ENCODE measurements around the gene CHST13. TPM values are rescaled to one million over a fixed set of nuclear protein-coding genes. Genes with fewer than 3 reads are reported as not detected.

Gene CHST13
- total RNA-seq, 2 experiments from 2014 or later: not detected

DNA sequence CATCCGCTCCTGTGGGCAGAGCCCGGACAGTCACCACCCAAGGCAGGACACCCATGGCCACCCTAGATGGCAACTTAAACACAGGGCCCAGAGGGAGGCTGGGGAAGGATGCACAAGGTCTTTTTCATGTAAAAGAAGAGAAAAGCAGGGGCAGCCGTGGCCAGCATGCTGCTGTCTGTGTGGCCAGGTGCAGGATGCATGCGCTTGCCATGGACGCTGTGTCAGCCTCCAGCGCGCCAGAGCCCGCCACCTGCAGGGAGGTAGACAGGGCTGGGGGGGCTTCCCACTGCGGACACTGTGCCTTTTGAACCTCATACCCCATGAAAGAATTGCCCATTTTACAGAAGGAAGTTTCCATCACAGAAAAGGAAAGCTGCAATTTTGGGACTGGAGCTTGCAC lies 24.6 kb upstream of the CHST13 start:
- ChIA-PET CTCF (no interaction called here), POLR2A (no interaction called here)
- no peaks in the 10 kb centered on the region for H3K4me1 ChIP-seq (ENCODE audit: insufficient read depth, low read length)
- H3K27me3 ChIP-seq (ENCODE audit: control insufficient read depth in 1 of 2, insufficient read depth in 2 of 2, low read length in 2 of 2): no peaks in the 10 kb centered on the region
- no peak overlapping the region for H3K4me3 Mint-ChIP-seq
- no peaks in the 10 kb centered on the region for H3K9me3 Mint-ChIP-seq
- no peaks in the 10 kb centered on the region for H3K27me3 Mint-ChIP-seq
- H3K27ac ChIP-seq (ENCODE audit: low read depth in 1 of 2, low read length in 2 of 2): no peak overlapping the region
- no peak overlapping the region for H3K4me3 ChIP-seq (ENCODE audit: low read length)
- H3K9me3 ChIP-seq (ENCODE audit: control insufficient read depth in 1 of 2, insufficient read depth in 1 of 2, low read length in 2 of 2): no peaks in the 10 kb centered on the region
- no peaks in the 10 kb centered on the region for H3K36me3 Mint-ChIP-seq (ENCODE audit: low read depth)
- H3K36me3 ChIP-seq (ENCODE audit: insufficient read depth, low read length): no peaks in the 10 kb centered on the region
- no peak overlapping the region for H3K27ac Mint-ChIP-seq
- ATAC-seq (ENCODE audit: poor library complexity) (no peak), DNase-seq (no peak)
- no peak for TF ChIP-seq CTCF (IDR thresholded peaks at IDR 0.05)
- H3K4me1 Mint-ChIP-seq (ENCODE audit: low read depth): peaks cover under 1% of the 10 kb centered on the region
- intact Hi-C loops (cut with DNase I, micrococcal nuclease): no loop called here

DNA sequence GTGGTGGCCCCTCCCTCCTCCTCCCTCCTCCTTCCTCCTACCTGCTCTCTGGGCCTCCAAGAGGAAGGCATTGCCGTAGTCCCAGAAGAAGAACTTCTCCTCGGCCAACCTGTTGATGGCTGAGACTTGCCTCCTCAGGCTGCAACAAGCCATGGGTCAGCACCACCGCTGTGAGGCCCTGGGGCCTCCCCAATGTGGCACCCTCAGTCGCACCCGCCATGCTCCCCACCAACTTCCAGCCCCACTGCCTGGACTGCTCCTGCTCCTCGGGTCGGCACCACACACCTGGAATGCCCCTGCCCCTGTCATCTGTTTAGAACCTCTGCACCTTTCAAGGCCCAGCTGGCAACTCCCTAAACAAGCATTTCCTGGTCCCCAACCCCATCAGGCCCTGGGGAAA lies 23.9 kb upstream of the CHST13 start:
- POLR2A ChIA-PET: no interaction called here
- no peaks in the 10 kb centered on the region for H3K27me3 Mint-ChIP-seq
- H3K9me3 Mint-ChIP-seq: no peaks in the 10 kb centered on the region
- intact Hi-C loops (cut with DNase I, micrococcal nuclease): no loop called here
- no peak for TF ChIP-seq CTCF (IDR thresholded peaks at IDR 0.05)
- H3K4me1 Mint-ChIP-seq (ENCODE audit: low read depth): no peaks in the 10 kb centered on the region
- H3K4me1 ChIP-seq (ENCODE audit: insufficient read depth, low read length): no peaks in the 10 kb centered on the region
- H3K36me3 Mint-ChIP-seq (ENCODE audit: low read depth): no peaks in the 10 kb centered on the region
- no peak for ATAC-seq (ENCODE audit: poor library complexity)
- no peak overlapping the region for H3K4me3 ChIP-seq (ENCODE audit: low read length)
- H3K36me3 ChIP-seq (ENCODE audit: insufficient read depth, low read length): no peaks in the 10 kb centered on the region
- peaks cover 0 to 3% of the 10 kb centered on the region in 2 experiments for H3K27me3 ChIP-seq (ENCODE audit: control insufficient read depth in 1 of 2, insufficient read depth in 2 of 2, low read length in 2 of 2)
- DNase-seq: no peak
- CTCF ChIA-PET: no interaction called here
- H3K27ac ChIP-seq (ENCODE audit: low read depth in 1 of 2, low read length in 2 of 2): no peak overlapping the region
- H3K9me3 ChIP-seq (ENCODE audit: control insufficient read depth in 1 of 2, insufficient read depth in 1 of 2, low read length in 2 of 2): no peaks in the 10 kb centered on the region
- H3K4me3 Mint-ChIP-seq: no peak overlapping the region
- no peak overlapping the region for H3K27ac Mint-ChIP-seq

GRCh38 chr3:126501054-126501453 lies 22.9 kb upstream of the CHST13 start:
- Histone ChIP-seq H3K4me1 (ENCODE audit: insufficient read depth, low read length) (no peaks in the 10 kb centered on the region), H3K9me3 (ENCODE audit: control insufficient read depth in 1 of 2, insufficient read depth in 1 of 2, low read length in 2 of 2) (no peaks in the 10 kb centered on the region), H3K4me3 (ENCODE audit: low read length) (no peak overlapping the region), H3K27me3 (ENCODE audit: control insufficient read depth in 1 of 2, insufficient read depth in 2 of 2, low read length in 2 of 2) (peaks cover 0 to 5% of the 10 kb centered on the region in 2 experiments), H3K27ac (ENCODE audit: low read depth in 1 of 2, low read length in 2 of 2) (no peak overlapping the region), H3K36me3 (ENCODE audit: insufficient read depth, low read length) (no peaks in the 10 kb centered on the region)
- no peak for ATAC-seq (ENCODE audit: poor library complexity)
- H3K9me3 Mint-ChIP-seq: no peaks in the 10 kb centered on the region
- no peak overlapping the region for H3K4me3 Mint-ChIP-seq
- H3K27ac Mint-ChIP-seq: no peak overlapping the region
- intact Hi-C loops (cut with DNase I, micrococcal nuclease): no loop called here
- no peaks in the 10 kb centered on the region for H3K27me3 Mint-ChIP-seq
- no peaks in the 10 kb centered on the region for H3K4me1 Mint-ChIP-seq (ENCODE audit: low read depth)
- ChIA-PET CTCF (no interaction called here), POLR2A (no interaction called here)
- no peak for DNase-seq
- TF ChIP-seq CTCF (IDR thresholded peaks at IDR 0.05): no peak
- H3K36me3 Mint-ChIP-seq (ENCODE audit: low read depth): no peaks in the 10 kb centered on the region
